Activated CD4-positive, alpha-beta memory T cell treated with anti-CD3 and anti-CD28 coated beads for 36 hours (primary cell): ENCODE data around the gene ANKMY1. TPM values are rescaled to one million over a fixed set of nuclear protein-coding genes. Genes with fewer than 3 reads are reported as not detected.

Experiments used
- CTCF ChIA-PET: fragments of 350-600 bp; sonication (Branson Sonifier 250); formaldehyde crosslinking; loops from one replicate; lab custom pipeline; 2021; ENCODE audit warnings: antibody characterized with exemption, inconsistent platforms; lab: Charles Lee
- POLR2A ChIA-PET: fragments of 350-600 bp; sonication (Branson Sonifier 250); formaldehyde crosslinking; loops from one replicate; lab custom pipeline; 2021; ENCODE audit warnings: antibody characterized with exemption; lab: Charles Lee
- DNase-seq: peaks from one replicate; pipeline ENCODE4 v3.0.0-alpha.2; 2020
- H3K27ac Mint-ChIP-seq: one replicate; pipeline ENCODE4 v1.8.0; 2021; ENCODE audit warnings: mixed read lengths
- H3K27me3 Mint-ChIP-seq: one replicate; pipeline ENCODE4 v1.8.0; 2021; ENCODE audit warnings: mixed read lengths
- H3K36me3 Mint-ChIP-seq: one replicate; pipeline ENCODE4 v1.8.0; 2021; ENCODE audit warnings: mixed read lengths
- H3K4me1 Mint-ChIP-seq: one replicate; pipeline ENCODE4 v1.8.0; 2021; ENCODE audit warnings: low read depth, mixed read lengths
- H3K4me3 Mint-ChIP-seq: one replicate; pipeline ENCODE4 v1.8.0; 2021; ENCODE audit warnings: mild to moderate bottlenecking, mixed read lengths
- H3K9me3 Mint-ChIP-seq: one replicate; pipeline ENCODE4 v1.8.0; 2021; ENCODE audit warnings: mixed read lengths
- intact Hi-C: fragments of 100-400 bp; cut with micrococcal nuclease; formaldehyde crosslinking; loops from one replicate; pipeline ENCODE4 v1.15.1; 2023
- total RNA-seq, 2 experiments: library from RNA; stranded (reverse); gene quantifications; one replicate each; pipeline ENCODE4 v1.2.3, GENCODE V29; 2021

The ANKMY1 gene
- total RNA-seq, 2 experiments from 2014 or later: 18.4 to 19.1 TPM

GRCh38 chr2:240452462-240453256 lies 105.1 kb downstream of the ANKMY1 start:
- CTCF ChIA-PET: no interaction called here
- POLR2A ChIA-PET: no interaction called here
- Mint-ChIP-seq H3K36me3 (no peaks in the 10 kb centered on the region), H3K9me3 (no peaks in the 10 kb centered on the region), H3K27ac (no peak overlapping the region), H3K4me1 (peaks cover 13% of the 10 kb centered on the region), H3K4me3 (no peak overlapping the region), H3K27me3 (peaks cover 44% of the 10 kb centered on the region)
- no peak for DNase-seq
- intact Hi-C loops: no loop called here

- peaks cover 13% of the 10 kb centered on the region for H3K4me1 Mint-ChIP-seq
- H3K9me3 Mint-ChIP-seq: no peaks in the 10 kb centered on the region
- POLR2A ChIA-PET: no interaction called here
- intact Hi-C loops: no loop called here
- no peak overlapping the region for H3K4me3 Mint-ChIP-seq
- DNase-seq: no peak
- H3K36me3 Mint-ChIP-seq: no peaks in the 10 kb centered on the region
- CTCF ChIA-PET: no interaction called here
- H3K27ac Mint-ChIP-seq: no peak overlapping the region
- peaks cover 44% of the 10 kb centered on the region for H3K27me3 Mint-ChIP-seq
Measured at GRCh38 chr2:240451791-240452461, 105.9 kb downstream of the ANKMY1 start.

- Mint-ChIP-seq H3K27me3 (peaks cover 40% of the 10 kb centered on the region), H3K4me3 (no peak overlapping the region), H3K9me3 (no peaks in the 10 kb centered on the region), H3K36me3 (no peaks in the 10 kb centered on the region), H3K27ac (no peak overlapping the region), H3K4me1 (peaks cover 13% of the 10 kb centered on the region)
- DNase-seq: no peak
- intact Hi-C loops: no loop called here
- POLR2A ChIA-PET: no interaction called here
- CTCF ChIA-PET: no interaction called here
Measured at GRCh38 chr2:240451108-240451611, 106.6 kb downstream of the ANKMY1 start.

- Mint-ChIP-seq H3K36me3 (no peaks in the 10 kb centered on the region), H3K4me3 (no peak overlapping the region), H3K27me3 (peaks cover 40% of the 10 kb centered on the region), H3K27ac (no peak overlapping the region), H3K9me3 (no peaks in the 10 kb centered on the region), H3K4me1 (peaks cover 13% of the 10 kb centered on the region)
- POLR2A ChIA-PET: no interaction called here
- intact Hi-C loops: no loop called here
- no peak for DNase-seq
- CTCF ChIA-PET: no interaction called here
Measured at GRCh38 chr2:240450532-240451107, 107.2 kb downstream of the ANKMY1 start.

GRCh38 chr2:240449764-240450531 lies 107.8 kb downstream of the ANKMY1 start:
- CTCF ChIA-PET: no interaction called here
- H3K36me3 Mint-ChIP-seq: no peaks in the 10 kb centered on the region
- no peaks in the 10 kb centered on the region for H3K9me3 Mint-ChIP-seq
- H3K27ac Mint-ChIP-seq: no peak overlapping the region
- H3K27me3 Mint-ChIP-seq: peaks cover 37% of the 10 kb centered on the region
- no peak overlapping the region for H3K4me3 Mint-ChIP-seq
- POLR2A ChIA-PET: no interaction called here
- intact Hi-C loops: no loop called here
- H3K4me1 Mint-ChIP-seq: peaks cover 12% of the 10 kb centered on the region
- no peak for DNase-seq

- no peak for DNase-seq
- intact Hi-C loops: no loop called here
- H3K27me3 Mint-ChIP-seq: peaks cover 26% of the 10 kb centered on the region
- H3K27ac Mint-ChIP-seq: no peak overlapping the region
- ChIA-PET CTCF (no interaction called here), POLR2A (no interaction called here)
- no peaks in the 10 kb centered on the region for H3K36me3 Mint-ChIP-seq
- H3K9me3 Mint-ChIP-seq: no peaks in the 10 kb centered on the region
- H3K4me1 Mint-ChIP-seq: peaks cover 2% of the 10 kb centered on the region
- no peak overlapping the region for H3K4me3 Mint-ChIP-seq
Measured at GRCh38 chr2:240448387-240449274, 109.2 kb downstream of the ANKMY1 start.

- Mint-ChIP-seq H3K36me3 (no peaks in the 10 kb centered on the region), H3K4me3 (no peak overlapping the region), H3K27ac (no peak overlapping the region), H3K4me1 (peaks cover 2% of the 10 kb centered on the region), H3K9me3 (no peaks in the 10 kb centered on the region), H3K27me3 (peaks cover 26% of the 10 kb centered on the region)
- intact Hi-C loops: no loop called here
- POLR2A ChIA-PET: no interaction called here
- no peak for DNase-seq
- CTCF ChIA-PET: no interaction called here
Measured at GRCh38 chr2:240447934-240448333, 109.9 kb downstream of the ANKMY1 start.

GRCh38 chr2:240447331-240447730 lies 110.5 kb downstream of the ANKMY1 start:
- H3K9me3 Mint-ChIP-seq: no peaks in the 10 kb centered on the region
- ChIA-PET POLR2A (no interaction called here), CTCF (no interaction called here)
- peaks cover 26% of the 10 kb centered on the region for H3K27me3 Mint-ChIP-seq
- intact Hi-C loops: no loop called here
- H3K4me3 Mint-ChIP-seq: no peak overlapping the region
- no peak overlapping the region for H3K27ac Mint-ChIP-seq
- H3K36me3 Mint-ChIP-seq: no peaks in the 10 kb centered on the region
- DNase-seq: no peak
- peaks cover 2% of the 10 kb centered on the region for H3K4me1 Mint-ChIP-seq

- ChIA-PET POLR2A (no interaction called here), CTCF (no interaction called here)
- Mint-ChIP-seq H3K9me3 (no peaks in the 10 kb centered on the region), H3K4me1 (no peaks in the 10 kb centered on the region), H3K4me3 (no peak overlapping the region), H3K27me3 (peaks cover 21% of the 10 kb centered on the region), H3K27ac (no peak overlapping the region), H3K36me3 (no peaks in the 10 kb centered on the region)
- intact Hi-C loops: no loop called here
- DNase-seq: no peak
Measured at GRCh38 chr2:240446664-240447175, 111.1 kb downstream of the ANKMY1 start.

- Mint-ChIP-seq H3K4me1 (no peaks in the 10 kb centered on the region), H3K4me3 (no peak overlapping the region), H3K27me3 (peaks cover 17% of the 10 kb centered on the region), H3K9me3 (no peaks in the 10 kb centered on the region), H3K36me3 (no peaks in the 10 kb centered on the region), H3K27ac (no peak overlapping the region)
- CTCF ChIA-PET: no interaction called here
- no peak for DNase-seq
- intact Hi-C loops: no loop called here
- POLR2A ChIA-PET: no interaction called here
Measured at GRCh38 chr2:240445961-240446663, 111.7 kb downstream of the ANKMY1 start.

- no peaks in the 10 kb centered on the region for H3K9me3 Mint-ChIP-seq
- H3K27me3 Mint-ChIP-seq: peaks cover 1% of the 10 kb centered on the region
- CTCF ChIA-PET: no interaction called here
- no peaks in the 10 kb centered on the region for H3K4me1 Mint-ChIP-seq
- POLR2A ChIA-PET: no interaction called here
- H3K27ac Mint-ChIP-seq: no peak overlapping the region
- no peak for DNase-seq
- no peak overlapping the region for H3K4me3 Mint-ChIP-seq
- intact Hi-C loops: no loop called here
- H3K36me3 Mint-ChIP-seq: no peaks in the 10 kb centered on the region
Measured at GRCh38 chr2:240444464-240444863, 113.3 kb downstream of the ANKMY1 start.
